Measurements from ENCODE around the gene RIMKLA. TPM values are rescaled to one million over a fixed set of nuclear protein-coding genes. Genes with fewer than 3 reads are reported as not detected.

RIMKLA gene
- total RNA-seq, 1 experiment from 2014 or later = 8.3 TPM

GRCh38 chr1:42423681-42424080, 43.1 kb downstream of the RIMKLA start:
- ChIA-PET POLR2A (no interaction called here), CTCF (no interaction called here)
- H3K36me3 Mint-ChIP-seq = no peaks in the 10 kb centered on the region
- DNase-seq (ENCODE audit: low spot score) (no peak), ATAC-seq (no peak)
- H3K4me1 Mint-ChIP-seq = peaks cover 36% of the 10 kb centered on the region
- no peak overlapping the region for H3K27ac Mint-ChIP-seq
- no peak for TF ChIP-seq PRDM15 (CRISPR knock-in tag; IDR thresholded peaks at IDR 0.05)
- TF ChIP-seq RELA (CRISPR knock-in tag; IDR thresholded peaks at IDR 0.05; ENCODE audit: borderline replicate concordance) = no peak
- TF ChIP-seq ZBTB21 (CRISPR knock-in tag; IDR thresholded peaks at IDR 0.05; ENCODE audit: borderline replicate concordance) = no peak
- no peak for TF ChIP-seq CBFB (CRISPR knock-in tag; IDR thresholded peaks at IDR 0.05; ENCODE audit: low read depth)
- H3K27me3 Mint-ChIP-seq (ENCODE audit: low read depth) = no peaks in the 10 kb centered on the region
- H3K9me3 Mint-ChIP-seq = 0 out of 2 replicates have a peak, but pooled peaks cover 4% of the 10 kb centered on the region
- H3K4me3 Mint-ChIP-seq = no peak overlapping the region

- no peak for DNase-seq (ENCODE audit: low spot score)
- TF ChIP-seq ZNF121 (CRISPR knock-in tag; IDR thresholded peaks at IDR 0.05) (no peak), PRDM15 (CRISPR knock-in tag; IDR thresholded peaks at IDR 0.05) (no peak), JUN (CRISPR knock-in tag; IDR thresholded peaks at IDR 0.05) (no peak)
- H3K4me1 Mint-ChIP-seq = peaks cover 31% of the 10 kb centered on the region
- no peak for ATAC-seq
- no peak overlapping the region for H3K4me3 Mint-ChIP-seq
- H3K27me3 Mint-ChIP-seq (ENCODE audit: low read depth) = no peaks in the 10 kb centered on the region
- no peaks in the 10 kb centered on the region for H3K36me3 Mint-ChIP-seq
- H3K9me3 Mint-ChIP-seq = 0 out of 2 replicates have a peak, but pooled peaks cover 4% of the 10 kb centered on the region
- ChIA-PET CTCF (no interaction called here), POLR2A (no interaction called here)
- H3K27ac Mint-ChIP-seq = no peak overlapping the region
Measured at GRCh38 chr1:42424201-42424600, 43.6 kb downstream of the RIMKLA start.

- H3K4me1 Mint-ChIP-seq = peaks cover 10% of the 10 kb centered on the region
- DNase-seq (ENCODE audit: low spot score) = no peak
Measured at GRCh38 chr1:42427240-42427639, 46.6 kb downstream of the RIMKLA start.

More at GRCh38 chr1:42427240-42427639, 46.6 kb downstream of the RIMKLA start:
- Mint-ChIP-seq H3K27me3 (ENCODE audit: low read depth) (no peaks in the 10 kb centered on the region), H3K4me3 (no peak overlapping the region), H3K9me3 (0 out of 2 replicates have a peak, but pooled peaks cover 4% of the 10 kb centered on the region), H3K36me3 (no peaks in the 10 kb centered on the region), H3K27ac (peak overlapping the region; percentile 32; the same call in 1 of the 2 replicates)
- TF ChIP-seq HMGXB4 (CRISPR knock-in tag; IDR thresholded peaks at IDR 0.05) (no peak), KAT7 (CRISPR knock-in tag; IDR thresholded peaks at IDR 0.05; ENCODE audit: borderline replicate concordance) (no peak), E2F5 (CRISPR knock-in tag; IDR thresholded peaks at IDR 0.05) (no peak), FOXP4 (CRISPR knock-in tag; IDR thresholded peaks at IDR 0.05) (no peak), ETV6 (CRISPR knock-in tag; IDR thresholded peaks at IDR 0.05) (no peak), ZNF423 (CRISPR knock-in tag; IDR thresholded peaks at IDR 0.05) (no peak), ZNF219 (CRISPR knock-in tag; IDR thresholded peaks at IDR 0.05; ENCODE audit: borderline replicate concordance) (no peak), TEAD1 (CRISPR knock-in tag; IDR thresholded peaks at IDR 0.05) (no peak)
- ChIA-PET CTCF (interaction anchor here (1.1 to 1.3 kb wide), 2 partner anchors 9 to 254 kb away, joined by 4 to 5 read pairs; no protein-coding TSS in a partner anchor), POLR2A (no interaction called here)
- ATAC-seq = no peak

Measured in WTC11 (cell line).